OCI-LY3 (cell line): ENCODE data around the gene SIGLEC11.
"Not testable (repeated sequence)": the region's sequence is repeated elsewhere in the genome, so short reads cannot be mapped to it uniquely, and the experiment has no call there.

Experiments
- H2AFZ ChIP-seq: fragments of 200-600, 300-600 bp; shearing (Covaris generic); 2 replicates; pipeline ENCODE4 v1.6.0; 2014; ENCODE audit warnings: antibody characterized with exemption, low read depth, low read length
- H3K27ac ChIP-seq: fragments of 200-600, 300-600 bp; sonication (generic); 2 replicates; pipeline ENCODE4 v1.5.1; 2014; ENCODE audit warnings: mild to moderate bottlenecking, low read length, moderate library complexity, mixed read lengths
- H3K27me3 ChIP-seq: fragments of 200-600, 300-600 bp; sonication (generic); 2 replicates; pipeline ENCODE4 v1.6.1; 2014; ENCODE audit warnings: low read depth, low read length, mixed read lengths
- H3K36me3 ChIP-seq: fragments of 200-600, 300-600 bp; sonication (generic); replicated peaks from 2 replicates; pipeline ENCODE3; 2014; ENCODE audit warnings: low read depth, low read length, mixed read lengths
- H3K4me1 ChIP-seq: fragments of 300-600, 200-600 bp; sonication (generic); 2 replicates; pipeline ENCODE4 v1.6.1; 2014; ENCODE audit warnings: low read length, mixed read lengths
- H3K4me2 ChIP-seq: fragments of 200-600, 300-600 bp; sonication (generic); 2 replicates; pipeline ENCODE4 v1.6.1; 2014; ENCODE audit warnings: low read length, mixed read lengths
- H3K4me3 ChIP-seq: fragments of 300-600, 200-600 bp; sonication (generic); 2 replicates; pipeline ENCODE4 v1.5.1; 2014; ENCODE audit warnings: antibody characterized with exemption, mild to moderate bottlenecking, low read length, moderate library complexity
- H3K79me2 ChIP-seq: fragments of 300-600, 200-600 bp; shearing (Covaris generic); 2 replicates; pipeline ENCODE4 v1.6.1; 2014; ENCODE audit warnings: mild to moderate bottlenecking, low read length, mixed read lengths
- H3K9ac ChIP-seq: fragments of 300-600, 200-600 bp; shearing (Covaris generic); 2 replicates; pipeline ENCODE4 v1.6.0; 2014; ENCODE audit warnings: mild to moderate bottlenecking, low read length, moderate library complexity
- H3K9me3 ChIP-seq: fragments of 200-600, 300-600 bp; shearing (Covaris generic); 2 replicates; pipeline ENCODE4 v1.6.1; 2014; ENCODE audit warnings: low read length, mixed read lengths; ENCODE audit not compliant: insufficient read depth
- H4K20me1 ChIP-seq: fragments of 200-600, 300-600 bp; sonication (generic); 2 replicates; pipeline ENCODE4 v1.6.1; 2016; ENCODE audit warnings: low read length, mixed read lengths; ENCODE audit not compliant: insufficient read depth
- CTCF ChIP-seq: fragments of 200-600, 300-600 bp; sonication (generic); IDR thresholded peaks from 2 replicates; pipeline ENCODE4 v1.5.1; 2014; ENCODE audit warnings: antibody characterized with exemption, low read length, low read depth
- EZH2phosphoT487 ChIP-seq: fragments of 200-600 bp; shearing (Covaris generic); IDR thresholded peaks from 2 replicates; pipeline ENCODE4 v1.6.1; 2018; ENCODE audit warnings: antibody characterized with exemption, mixed run types, low read depth

The SIGLEC11 gene

GRCh38 chr19:49971991-49972411, 11.0 kb upstream of the SIGLEC11 start:
- H3K4me1 ChIP-seq = no peaks in the 10 kb centered on the region
- TF ChIP-seq CTCF = no peak
- no peak for TF ChIP-seq EZH2phosphoT487

GRCh38 chr19:49969355-49969754, 8.4 kb upstream of the SIGLEC11 start:
- H3K79me2 ChIP-seq, H3K27me3 ChIP-seq, H2AFZ ChIP-seq, H3K9me3 ChIP-seq, H4K20me1 ChIP-seq, H3K36me3 ChIP-seq, H3K4me3 ChIP-seq, H3K4me1 ChIP-seq, H3K9ac ChIP-seq, H3K4me2 ChIP-seq, H3K27ac ChIP-seq: not testable (repeated sequence)

More at GRCh38 chr19:49971991-49972411, 11.0 kb upstream of the SIGLEC11 start:
- no peak overlapping the region for H2AFZ ChIP-seq
- no peaks in the 10 kb centered on the region for H3K9me3 ChIP-seq
- no peak overlapping the region for H3K27ac ChIP-seq
- H4K20me1 ChIP-seq = 0 out of 2 replicates have a peak, but pooled peaks cover 5% of the 10 kb centered on the region
- H3K4me2 ChIP-seq = no peak overlapping the region
- no peaks in the 10 kb centered on the region for H3K79me2 ChIP-seq
- H3K9ac ChIP-seq = no peak overlapping the region
- H3K4me3 ChIP-seq = no peak overlapping the region
- 0 out of 2 replicates have a peak, but pooled peaks cover 2% of the 10 kb centered on the region for H3K27me3 ChIP-seq
- H3K36me3 ChIP-seq = no peaks in the 10 kb centered on the region

GRCh38 chr19:49968279-49968922, 7.4 kb upstream of the SIGLEC11 start:
- Histone ChIP-seq H3K27ac (no peak overlapping the region), H2AFZ (no peak overlapping the region), H3K36me3 (no peaks in the 10 kb centered on the region), H3K4me3 (no peak overlapping the region), H3K4me1 (no peaks in the 10 kb centered on the region), H3K9me3 (no peaks in the 10 kb centered on the region), H3K4me2 (no peak overlapping the region), H3K27me3 (peaks cover 5% of the 10 kb centered on the region; the same call in 1 of the 2 replicates), H4K20me1 (0 out of 2 replicates have a peak, but pooled peaks cover 5% of the 10 kb centered on the region), H3K79me2 (no peaks in the 10 kb centered on the region), H3K9ac (no peak overlapping the region)
- no peak for TF ChIP-seq CTCF
- TF ChIP-seq EZH2phosphoT487 = no peak

- not testable (repeated sequence) for H3K27ac ChIP-seq, H4K20me1 ChIP-seq, H3K79me2 ChIP-seq, H3K4me1 ChIP-seq, H3K36me3 ChIP-seq, H3K9me3 ChIP-seq, H3K4me2 ChIP-seq, H3K4me3 ChIP-seq, H3K9ac ChIP-seq, H2AFZ ChIP-seq
- peaks cover 28% of the 10 kb centered on the region for H3K27me3 ChIP-seq
Measured at GRCh38 chr19:49959892-49960291, 1.1 kb downstream of the SIGLEC11 start.

- H3K4me1 ChIP-seq, H3K27ac ChIP-seq, H3K9ac ChIP-seq: not testable (repeated sequence)
Measured at GRCh38 chr19:49958596-49958995, 2.4 kb downstream of the SIGLEC11 start.

GRCh38 chr19:49958144-49958543, 2.8 kb downstream of the SIGLEC11 start:
- Histone ChIP-seq H3K27me3 (peaks cover 40% of the 10 kb centered on the region), H3K4me1 (peaks cover 13% of the 10 kb centered on the region)
- H3K4me3 ChIP-seq, H4K20me1 ChIP-seq, H3K36me3 ChIP-seq, H3K9me3 ChIP-seq, H3K27ac ChIP-seq, H3K4me2 ChIP-seq, H3K79me2 ChIP-seq, H3K9ac ChIP-seq, H2AFZ ChIP-seq: not testable (repeated sequence)

More at GRCh38 chr19:49958596-49958995, 2.4 kb downstream of the SIGLEC11 start:
- not testable (repeated sequence) for H3K36me3 ChIP-seq, H3K4me3 ChIP-seq, H3K9me3 ChIP-seq, H3K79me2 ChIP-seq, H3K4me2 ChIP-seq, H2AFZ ChIP-seq, H4K20me1 ChIP-seq
- peaks cover 40% of the 10 kb centered on the region for H3K27me3 ChIP-seq
